HG03571 (cell line): ENCODE data around the gene TDRD3.
"Not testable (repeated sequence)": the region's sequence is repeated elsewhere in the genome, so short reads cannot be mapped to it uniquely, and the experiment has no call there.

Experiments
- ATAC-seq: cut with Tn5 transposase; IDR thresholded peaks from one replicate; pipeline ENCODE4 v1.9.1; 2021; ENCODE audit not compliant: unreplicated experiment

The TDRD3 gene

GRCh38 chr13:60398379-60398891 is 1.4 kb downstream of the TDRD3 start:
- ATAC-seq, result no peak

- ATAC-seq, result no peak
Measured at GRCh38 chr13:60398907-60399589, 2.0 kb downstream of the TDRD3 start.

DNA sequence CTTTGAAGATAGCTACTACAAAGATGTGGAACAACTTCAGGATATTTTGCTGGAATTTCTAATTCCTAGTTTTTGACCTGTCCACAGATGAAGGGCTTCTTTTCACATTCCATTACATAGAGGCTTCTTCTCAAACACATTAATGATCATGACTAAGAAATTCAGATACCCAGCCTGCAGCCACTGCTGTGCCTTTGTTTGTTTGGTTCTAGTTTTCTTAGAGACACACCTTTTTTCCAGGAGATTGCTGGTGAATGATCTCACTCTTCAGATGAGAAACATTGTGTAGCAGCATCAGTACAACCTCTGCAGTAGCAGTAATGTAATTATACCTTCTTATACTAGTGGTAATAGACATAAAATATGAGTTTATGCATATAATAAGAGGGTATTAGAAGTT is 5.0 kb downstream of the TDRD3 start:
- ATAC-seq, result no peak

DNA sequence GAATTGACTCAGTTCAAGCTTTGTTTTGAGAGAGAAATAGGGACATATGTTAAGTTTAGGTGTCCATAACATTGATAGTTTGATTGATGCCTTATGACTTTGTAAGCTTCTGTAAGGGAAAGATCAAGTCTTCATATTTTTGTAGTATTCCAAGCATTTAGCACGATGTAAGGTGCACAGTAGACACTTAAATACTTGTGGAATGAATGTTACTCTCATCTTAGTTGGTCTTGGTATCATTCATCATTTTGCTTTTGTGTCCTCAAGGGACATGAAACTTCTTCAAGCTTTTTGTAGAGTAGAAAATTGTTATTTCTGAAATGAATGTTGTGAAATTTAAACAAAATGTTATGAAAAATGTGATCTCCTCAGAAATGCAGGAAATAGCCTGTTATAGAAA is 10.1 kb downstream of the TDRD3 start:
- no peak for ATAC-seq

DNA sequence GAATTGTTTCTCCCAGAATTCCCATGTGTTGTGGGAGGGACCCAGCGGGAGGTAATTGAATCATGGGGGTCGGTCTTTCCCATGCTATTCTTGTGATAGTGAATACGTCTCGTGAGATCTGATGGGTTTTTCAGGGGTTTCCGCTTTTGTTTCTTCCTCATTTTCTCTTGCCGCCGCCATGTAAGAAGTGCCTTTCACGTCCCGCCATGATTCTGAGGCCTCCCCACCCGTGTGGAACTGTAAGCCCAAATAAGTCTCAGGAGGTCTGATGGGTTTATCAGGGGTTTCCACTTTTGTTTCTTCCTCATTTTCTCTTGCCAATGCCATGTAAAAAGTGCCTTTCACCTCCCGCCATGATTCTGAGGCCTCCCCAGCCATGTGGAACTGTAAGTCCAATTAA is 10.8 kb downstream of the TDRD3 start:
- not testable (repeated sequence) for ATAC-seq

- ATAC-seq, result not testable (repeated sequence)
Measured at GRCh38 chr13:60409574-60410292, 12.7 kb downstream of the TDRD3 start.

DNA sequence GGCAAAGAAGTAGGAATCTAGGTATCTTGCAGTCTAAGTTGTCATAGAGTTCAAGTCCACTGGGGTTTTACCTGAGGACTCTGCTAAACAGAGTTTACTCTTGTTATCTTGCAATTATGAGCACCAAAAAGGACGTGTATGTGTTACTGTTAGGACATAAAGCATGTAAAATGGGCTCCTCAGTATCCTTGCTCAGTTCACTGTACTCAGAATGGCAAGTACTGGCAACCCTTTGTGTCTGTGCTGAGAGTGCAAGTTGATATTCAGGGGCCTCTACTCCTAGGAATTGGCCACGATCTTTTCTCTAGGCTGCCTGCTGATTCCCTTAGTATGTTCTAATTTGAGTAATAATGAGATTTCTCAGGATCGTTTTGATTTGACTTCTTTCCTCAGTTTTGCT is 13.3 kb downstream of the TDRD3 start:
- ATAC-seq, result no peak

- no peak for ATAC-seq
Measured at GRCh38 chr13:60411464-60411863, 14.4 kb downstream of the TDRD3 start.

DNA sequence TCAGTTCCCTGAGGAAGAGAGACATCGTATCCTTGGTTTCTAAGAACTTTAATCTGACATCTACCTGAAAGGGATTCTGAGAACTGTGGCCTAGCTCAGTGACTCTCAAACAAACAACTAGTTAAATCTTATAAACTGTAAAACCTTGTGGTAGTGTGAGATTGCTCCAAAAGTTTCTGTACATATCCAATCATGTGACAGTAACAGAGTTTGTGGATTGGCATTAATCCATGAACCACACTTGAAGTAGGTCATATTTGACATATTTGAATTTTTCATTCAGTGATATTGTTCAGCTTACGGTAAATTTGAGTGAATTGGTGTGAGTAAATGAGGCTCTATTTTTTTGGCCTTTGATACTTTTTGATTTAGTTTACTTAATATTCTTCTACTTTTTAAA is 15.0 kb downstream of the TDRD3 start:
- ATAC-seq, result no peak

- ATAC-seq, result no peak
Measured at GRCh38 chr13:60412909-60413616, 16.0 kb downstream of the TDRD3 start.

GRCh38 chr13:60414177-60414576 is 17.2 kb downstream of the TDRD3 start:
- no peak for ATAC-seq

DNA sequence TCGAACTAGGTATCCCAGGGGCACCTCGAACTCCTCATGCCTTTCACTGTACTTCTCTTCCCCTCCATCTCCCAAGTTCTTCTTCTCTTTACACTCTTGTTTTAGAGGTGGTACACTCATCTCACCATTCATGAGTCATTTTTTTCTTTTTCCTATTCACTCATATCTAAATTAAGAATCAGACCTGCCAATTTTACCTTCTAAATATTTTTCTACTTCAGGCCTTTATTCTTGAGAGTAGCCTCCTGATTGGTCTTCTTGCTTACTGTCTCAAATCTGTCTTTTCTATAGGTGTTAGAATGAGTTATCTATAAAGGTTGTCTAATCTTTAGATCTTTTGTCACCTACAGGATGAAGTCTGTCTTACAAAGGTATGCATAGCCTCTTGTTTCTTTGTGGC is 20.7 kb downstream of the TDRD3 start:
- ATAC-seq, result no peak

DNA sequence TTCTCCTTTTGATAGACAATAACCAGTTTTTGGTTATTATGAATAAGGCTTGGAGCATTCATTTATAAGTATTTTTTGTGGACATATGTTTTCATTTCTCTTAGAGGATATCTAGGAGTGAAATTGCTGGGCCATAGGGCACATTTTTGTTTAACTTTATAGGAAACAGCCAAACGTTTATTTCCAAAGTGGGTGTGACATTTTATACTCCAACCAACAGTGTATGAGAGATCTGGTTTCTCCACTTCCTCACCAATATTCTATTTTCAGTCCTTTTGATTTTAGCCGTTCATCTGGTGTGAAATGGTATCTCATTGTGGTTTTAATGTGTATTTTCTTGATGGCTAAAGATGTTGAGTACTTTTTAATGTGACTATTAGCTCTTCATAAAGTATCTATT is 21.9 kb downstream of the TDRD3 start:
- ATAC-seq, result no peak

GRCh38 chr13:60425332-60425731 is 28.3 kb downstream of the TDRD3 start:
- no peak for ATAC-seq

DNA sequence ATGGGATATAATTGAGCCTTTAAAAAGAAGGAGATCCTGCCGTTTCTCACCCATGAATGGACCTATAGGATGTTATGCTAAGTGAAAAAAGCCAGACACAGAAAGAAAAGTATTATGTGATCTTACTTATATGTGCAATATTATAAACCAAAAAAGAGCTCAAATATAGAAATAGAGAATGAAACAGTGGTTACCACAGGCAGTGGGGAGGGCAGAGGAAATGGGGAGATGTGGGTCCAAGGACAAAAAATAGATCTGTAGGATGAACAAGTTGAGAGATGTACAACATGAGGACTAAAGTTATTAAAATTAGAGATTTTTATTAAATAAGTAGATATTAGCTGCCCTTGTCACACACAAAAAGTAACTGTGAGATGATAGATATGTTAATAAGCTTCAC is 29.1 kb downstream of the TDRD3 start:
- no peak for ATAC-seq

- ATAC-seq, result peak; percentile 45
Measured at GRCh38 chr13:60427285-60427684, 30.3 kb downstream of the TDRD3 start.

GRCh38 chr13:60431108-60431700 is 34.2 kb downstream of the TDRD3 start:
- ATAC-seq, result peak; percentile 78

GRCh38 chr13:60433505-60433904 is 36.5 kb downstream of the TDRD3 start:
- no peak for ATAC-seq

DNA sequence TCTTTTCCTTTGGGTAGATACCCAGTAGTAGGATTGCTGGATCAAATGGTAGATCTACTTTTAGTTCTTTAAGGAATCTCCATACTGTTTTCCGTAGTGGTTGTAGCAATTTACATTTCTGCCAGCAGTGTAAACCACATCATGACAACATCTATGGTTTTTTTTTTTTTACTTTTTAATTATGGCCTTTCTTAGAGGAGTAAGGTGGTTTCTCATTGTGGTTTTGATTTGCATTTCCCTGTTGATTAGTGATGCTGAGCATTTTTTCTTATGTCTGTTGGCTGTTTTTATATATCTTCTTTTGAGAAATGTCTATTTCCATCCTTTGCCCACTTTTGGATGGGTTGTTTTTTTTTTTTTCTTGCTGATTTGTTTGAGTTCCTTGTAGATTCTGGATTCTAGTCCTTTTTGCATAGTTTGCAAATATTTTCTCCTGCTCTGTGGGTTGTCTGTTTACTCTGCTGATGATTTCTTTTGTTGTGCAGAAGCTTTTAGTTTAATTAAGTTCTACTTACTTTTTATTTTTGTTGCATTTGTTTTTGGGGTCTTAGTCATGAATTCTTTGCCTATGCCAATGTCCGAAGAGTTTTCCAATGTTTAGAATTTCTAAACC is 38.8 kb downstream of the TDRD3 start:
- ATAC-seq, result no peak

DNA sequence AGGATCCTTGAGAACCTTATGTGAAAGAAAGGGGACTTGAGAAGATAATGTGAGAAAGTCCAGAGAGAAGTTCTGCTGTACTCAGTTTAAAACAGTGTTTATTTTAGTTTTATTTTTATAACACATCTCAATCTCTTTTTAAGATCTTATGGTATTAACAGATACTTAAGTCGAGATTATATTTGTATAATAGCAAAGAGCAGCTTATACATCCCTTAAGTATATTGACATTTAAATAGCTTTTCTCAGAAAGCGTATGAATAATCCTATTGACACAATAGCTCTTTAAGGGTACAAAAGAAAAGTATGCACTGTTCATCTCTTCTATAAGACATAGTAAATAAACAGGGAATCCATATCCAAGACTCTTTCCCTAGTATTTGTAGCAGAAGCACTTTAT is 42.2 kb downstream of the TDRD3 start:
- ATAC-seq, result no peak

DNA sequence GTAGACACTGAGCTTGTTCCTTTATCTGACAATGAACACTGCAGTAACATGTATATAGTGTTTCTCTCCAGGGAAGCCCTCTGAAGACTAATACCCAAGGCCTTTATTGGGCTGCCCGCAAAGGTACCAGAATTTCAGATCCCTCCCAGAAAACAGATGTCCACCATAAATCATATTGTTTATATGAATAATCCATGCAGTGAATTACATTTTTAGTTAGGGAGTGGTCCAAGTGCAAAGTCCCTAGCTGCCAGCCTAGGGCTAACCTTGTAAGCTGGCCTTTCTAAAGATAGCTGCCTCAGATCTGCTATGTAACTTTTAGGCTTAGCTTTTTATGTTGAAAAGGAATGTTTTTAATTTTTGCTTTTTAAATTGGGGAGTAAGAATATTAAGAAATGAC is 44.7 kb downstream of the TDRD3 start:
- no peak for ATAC-seq
